PC-3 (cell line): ENCODE results near the gene ZSCAN32. TPM values are rescaled to one million over a fixed set of nuclear protein-coding genes. Genes with fewer than 3 reads are reported as not detected.

Experiments used
- ATAC-seq: fragments of 200-7000 bp; cut with Tn5 transposase; 2 replicates; pipeline ENCODE4 v1.9.1; 2020; ENCODE audit warnings: mild to moderate bottlenecking, moderate library complexity
- BruUV-seq: library from RNA; stranded (reverse); fragments of 400-500 nt; replicated peaks from 2 replicates; lab custom pipeline; 2021; lab: Mats Ljungman, UMichigan
- CTCF ChIA-PET: fragments of 300-600 bp; sonication (Branson Sonifier 250); formaldehyde crosslinking; loops from one replicate; lab custom pipeline; 2022; ENCODE audit warnings: antibody characterized with exemption; lab: Charles Lee
- POLR2A ChIA-PET: fragments of 300-600 bp; sonication (Branson Sonifier 250); formaldehyde crosslinking; loops from one replicate; lab custom pipeline; 2022; ENCODE audit warnings: antibody characterized with exemption; ENCODE audit not compliant: unreplicated experiment; lab: Charles Lee
- DNase-seq: peaks from one replicate; pipeline ENCODE4 v3.0.0-alpha.2; 2015
- H2AFZ ChIP-seq: fragments of 300-600 bp; sonication (generic); 2 replicates; pipeline ENCODE4 v1.6.0; 2016; ENCODE audit warnings: antibody characterized with exemption, low read length
- H3F3A ChIP-seq: fragments of 300-600 bp; sonication (generic); one replicate; pipeline ENCODE4 v1.6.0; 2017; ENCODE audit warnings: antibody characterized with exemption, low read length, control low read depth, mild to moderate bottlenecking; ENCODE audit not compliant: unreplicated experiment
- H3K27ac ChIP-seq: fragments of 300-600 bp; sonication (generic); 2 replicates; pipeline ENCODE4 v1.5.1; 2016; ENCODE audit warnings: mild to moderate bottlenecking, low read length
- H3K27me3 ChIP-seq: fragments of 300-600 bp; sonication (generic); 2 replicates; pipeline ENCODE4 v1.6.1; 2016; ENCODE audit warnings: low read length, mixed read lengths
- H3K36me3 ChIP-seq: fragments of 300-600 bp; sonication (generic); 2 replicates; pipeline ENCODE4 v1.6.1; 2016; ENCODE audit warnings: low read depth, mixed run types, low read length, mixed read lengths
- H3K4me1 ChIP-seq: fragments of 300-600 bp; sonication (generic); 2 replicates; pipeline ENCODE4 v1.5.1; 2016; ENCODE audit warnings: low read length; ENCODE audit not compliant: insufficient read depth
- H3K4me2 ChIP-seq: fragments of 300-600 bp; sonication (generic); 2 replicates; pipeline ENCODE4 v1.6.0; 2016; ENCODE audit warnings: low read length
- H3K4me3 ChIP-seq: fragments of 300-600 bp; sonication (generic); 2 replicates; pipeline ENCODE4 v1.5.1; 2016; ENCODE audit warnings: mild to moderate bottlenecking, low read length, mixed read lengths
- H3K79me2 ChIP-seq: fragments of 300-600 bp; sonication (generic); 2 replicates; pipeline ENCODE4 v1.6.1; 2017; ENCODE audit warnings: low read length, mixed read lengths
- H3K9ac ChIP-seq: fragments of 300-600 bp; sonication (generic); 2 replicates; pipeline ENCODE4 v1.6.0; 2016; ENCODE audit warnings: mild to moderate bottlenecking, low read length
- H3K9me2 ChIP-seq: fragments of 300-600 bp; sonication (generic); replicated peaks from 2 replicates; pipeline ENCODE4 v1.6.1; 2016; ENCODE audit warnings: mixed run types, low read length, mixed read lengths
- H3K9me3 ChIP-seq: fragments of 300-600 bp; sonication (generic); 2 replicates; pipeline ENCODE4 v1.6.1; 2016; ENCODE audit warnings: low read length, mixed read lengths
- H4K20me1 ChIP-seq: fragments of 300-600 bp; sonication (generic); 2 replicates; pipeline ENCODE4 v1.6.1; 2016; ENCODE audit warnings: low read length, mixed read lengths
- EZH2 ChIP-seq: fragments of 300-600 bp; sonication (generic); IDR thresholded peaks from one replicate; pipeline ENCODE4 v1.6.1; 2017; ENCODE audit warnings: antibody characterized with exemption, mild to moderate bottlenecking, low read length; ENCODE audit not compliant: unreplicated experiment
- EZH2phosphoT487 ChIP-seq: fragments of 300-600 bp; sonication (generic); IDR thresholded peaks from 2 replicates; pipeline ENCODE4 v1.6.1; 2018; ENCODE audit warnings: mild to moderate bottlenecking, antibody characterized with exemption, low read length, borderline replicate concordance
- intact Hi-C: fragments of 100-400 bp; cut with micrococcal nuclease; formaldehyde crosslinking; loops from 2 replicates; pipeline ENCODE4 v1.9.0; 2023
- total RNA-seq: library from RNA; depleted of rRNA; stranded (reverse); fragments of >200 nt; gene quantifications from 2 replicates; pipeline ENCODE4 v1.2.3, GENCODE V29; 2014
- TF ChIP-seq, protein P1 (sequence below): fragments of 300-600 bp; sonication (generic); conservative IDR thresholded peaks from 2 replicates; pipeline ENCODE4 v1.5.1; 2017; ENCODE audit warnings: antibody characterized with exemption, low read depth, mild to moderate bottlenecking, low read length

Gene ZSCAN32
- total RNA-seq, 1 experiment from 2014 or later: 7.5 TPM

GRCh38 chr16:3364774-3365427 is 35.9 kb downstream of the ZSCAN32 start:
- H3K4me1 ChIP-seq: peaks cover 8% of the 10 kb centered on the region; the same call in 1 of the 2 replicates
- no peak for TF ChIP-seq EZH2
- no peak for TF ChIP-seq EZH2phosphoT487
- TF ChIP-seq, protein P1, sequence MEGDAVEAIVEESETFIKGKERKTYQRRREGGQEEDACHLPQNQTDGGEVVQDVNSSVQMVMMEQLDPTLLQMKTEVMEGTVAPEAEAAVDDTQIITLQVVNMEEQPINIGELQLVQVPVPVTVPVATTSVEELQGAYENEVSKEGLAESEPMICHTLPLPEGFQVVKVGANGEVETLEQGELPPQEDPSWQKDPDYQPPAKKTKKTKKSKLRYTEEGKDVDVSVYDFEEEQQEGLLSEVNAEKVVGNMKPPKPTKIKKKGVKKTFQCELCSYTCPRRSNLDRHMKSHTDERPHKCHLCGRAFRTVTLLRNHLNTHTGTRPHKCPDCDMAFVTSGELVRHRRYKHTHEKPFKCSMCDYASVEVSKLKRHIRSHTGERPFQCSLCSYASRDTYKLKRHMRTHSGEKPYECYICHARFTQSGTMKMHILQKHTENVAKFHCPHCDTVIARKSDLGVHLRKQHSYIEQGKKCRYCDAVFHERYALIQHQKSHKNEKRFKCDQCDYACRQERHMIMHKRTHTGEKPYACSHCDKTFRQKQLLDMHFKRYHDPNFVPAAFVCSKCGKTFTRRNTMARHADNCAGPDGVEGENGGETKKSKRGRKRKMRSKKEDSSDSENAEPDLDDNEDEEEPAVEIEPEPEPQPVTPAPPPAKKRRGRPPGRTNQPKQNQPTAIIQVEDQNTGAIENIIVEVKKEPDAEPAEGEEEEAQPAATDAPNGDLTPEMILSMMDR: no peak
- H3K4me3 ChIP-seq: peak overlapping the region; percentile 80
- H3F3A ChIP-seq: no peaks in the 10 kb centered on the region
- DNase-seq (peak; percentile 90), ATAC-seq (peak; percentile 99)
- BruUV-seq: no TSS peak
- intact Hi-C loops: no loop called here
- H3K27ac ChIP-seq: peak overlapping the region; percentile 87
- H3K9me3 ChIP-seq: no peaks in the 10 kb centered on the region
- H3K9me2 ChIP-seq: no peaks in the 10 kb centered on the region
- H3K36me3 ChIP-seq: no peaks in the 10 kb centered on the region
- H3K27me3 ChIP-seq: 0 out of 2 replicates have a peak, but pooled peaks cover 4% of the 10 kb centered on the region
- peaks cover 8% of the 10 kb centered on the region; the same call in 1 of the 2 replicates for H3K79me2 ChIP-seq
- peak overlapping the region; percentile 95 for H3K4me2 ChIP-seq
- peak overlapping the region; percentile 92 for H2AFZ ChIP-seq
- ChIA-PET CTCF (no interaction called here), POLR2A (interaction anchor here (0.6 kb wide), 2 partner anchors 37 to 100 kb away, joined by 3 to 7 read pairs; no protein-coding TSS in a partner anchor)
- no peaks in the 10 kb centered on the region for H4K20me1 ChIP-seq
- peak overlapping the region; percentile 93 for H3K9ac ChIP-seq

DNA sequence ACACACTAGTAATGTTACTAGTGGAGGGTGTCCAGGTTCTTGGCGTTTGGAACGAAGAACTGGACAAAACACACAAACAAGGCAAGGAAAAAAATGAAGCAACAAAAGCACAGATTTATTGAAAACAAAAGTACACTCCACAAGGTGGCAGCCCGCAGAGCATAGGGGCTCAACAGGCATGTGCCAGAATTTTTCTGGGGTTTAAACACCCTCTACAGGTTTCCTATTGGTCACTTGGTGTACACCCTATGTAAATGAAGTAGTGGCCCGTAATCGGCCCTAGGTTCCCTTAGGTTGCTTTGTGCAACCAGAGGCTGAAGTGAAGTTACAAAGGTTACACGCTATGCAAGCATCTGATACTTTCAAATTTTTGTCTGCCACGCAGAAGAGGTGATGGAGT is 37.0 kb downstream of the ZSCAN32 start:
- Histone ChIP-seq H3K9me2 (no peaks in the 10 kb centered on the region), H3F3A (no peaks in the 10 kb centered on the region), H3K4me2 (no peak overlapping the region), H3K4me1 (peaks cover 8% of the 10 kb centered on the region; the same call in 1 of the 2 replicates), H3K27me3 (0 out of 2 replicates have a peak, but pooled peaks cover 4% of the 10 kb centered on the region), H3K36me3 (no peaks in the 10 kb centered on the region), H3K9me3 (no peaks in the 10 kb centered on the region), H3K79me2 (peaks cover 8% of the 10 kb centered on the region; the same call in 1 of the 2 replicates), H3K9ac (no peak overlapping the region), H3K27ac (no peak overlapping the region), H2AFZ (no peak overlapping the region), H3K4me3 (no peak overlapping the region), H4K20me1 (no peaks in the 10 kb centered on the region)
- POLR2A ChIA-PET: no interaction called here
- TF ChIP-seq EZH2: no peak
- no peak for TF ChIP-seq EZH2phosphoT487
- TF ChIP-seq, protein P1: no peak
- DNase-seq (no peak), ATAC-seq (no peak)
- no TSS peak for BruUV-seq
- intact Hi-C loops: no loop called here
- CTCF ChIA-PET: no interaction called here

GRCh38 chr16:3362931-3363330 is 37.9 kb downstream of the ZSCAN32 start:
- intact Hi-C loops: no loop called here
- Histone ChIP-seq H3K4me3 (no peak overlapping the region), H3K4me1 (peaks cover 8% of the 10 kb centered on the region; the same call in 1 of the 2 replicates), H3F3A (no peaks in the 10 kb centered on the region), H3K27ac (no peak overlapping the region), H3K79me2 (peaks cover 8% of the 10 kb centered on the region; the same call in 1 of the 2 replicates), H3K9me2 (no peaks in the 10 kb centered on the region), H3K27me3 (0 out of 2 replicates have a peak, but pooled peaks cover 4% of the 10 kb centered on the region), H2AFZ (no peak overlapping the region), H3K4me2 (no peak overlapping the region), H3K36me3 (no peaks in the 10 kb centered on the region), H4K20me1 (no peaks in the 10 kb centered on the region), H3K9me3 (no peaks in the 10 kb centered on the region), H3K9ac (no peak overlapping the region)
- ATAC-seq (no peak), DNase-seq (no peak)
- ChIA-PET CTCF (no interaction called here), POLR2A (no interaction called here)
- no TSS peak for BruUV-seq
- TF ChIP-seq, protein P1: no peak
- TF ChIP-seq EZH2phosphoT487 (no peak), EZH2 (no peak)
